ENCODE results near the gene IRS1.

GRCh38 chr2:226831266-226831665 is 31.6 kb upstream of the IRS1 start:
- TF ChIP-seq CTCF (conservative IDR thresholded peaks at IDR 0.05 in 1 of 2, IDR thresholded peaks at IDR 0.05 in 1 of 2; ENCODE audit: extremely low read depth in 1 of 2, insufficient read depth in 1 of 2, low read depth in 1 of 2, low read length in 2 of 2) (no peak), EZH2 (IDR thresholded peaks at IDR 0.05; ENCODE audit: borderline replicate concordance, low read length) (no peak)
